HepG2 (cell line): ENCODE data around the gene ANKMY2. TPM values are rescaled to one million over a fixed set of nuclear protein-coding genes. Genes with fewer than 3 reads are reported as not detected.

Source experiments
- BRCA1 ChIP-seq: sonication (generic); formaldehyde crosslinking; IDR thresholded peaks from 2 replicates; pipeline ENCODE4 v1.4.0; 2020; ENCODE audit warnings: missing genetic modification reagents
- CENPX ChIP-seq: sonication (generic); formaldehyde crosslinking; IDR thresholded peaks from 2 replicates; pipeline ENCODE4 v1.9.0; 2021; ENCODE audit warnings: mild to moderate bottlenecking, missing genetic modification reagents, moderate library complexity
- FLYWCH1 ChIP-seq: sonication (generic); formaldehyde crosslinking; IDR thresholded peaks from 2 replicates; pipeline ENCODE4 v1.8.1; 2023; ENCODE audit warnings: mild to moderate bottlenecking, missing genetic modification reagents
- GABPB1 ChIP-seq: IDR thresholded peaks from 2 replicates; pipeline ENCODE4 v1.6.1; 2016; ENCODE audit warnings: mild to moderate bottlenecking, missing genetic modification reagents, moderate library complexity, missing compliant biosample characterization
- HDAC2 ChIP-seq: sonication (generic); formaldehyde crosslinking; IDR thresholded peaks from 2 replicates; pipeline ENCODE4 v1.4.0; 2020; ENCODE audit warnings: missing genetic modification reagents
- HNRNPK ChIP-seq: fragments of 200-400 bp; formaldehyde crosslinking; IDR thresholded peaks from 2 replicates; pipeline ENCODE4 v1.6.1; 2018; ENCODE audit warnings: low read length, low read depth, moderate library complexity, mild to moderate bottlenecking; ENCODE audit not compliant: poor library complexity, severe bottlenecking
- ISX ChIP-seq: sonication (generic); formaldehyde crosslinking; conservative IDR thresholded peaks from 2 replicates; pipeline ENCODE4 v1.5.0; 2020; ENCODE audit warnings: missing genetic modification reagents
- KDM1A ChIP-seq: IDR thresholded peaks from 2 replicates; pipeline ENCODE4 v1.6.1; 2016; ENCODE audit warnings: missing compliant biosample characterization
- KLF13 ChIP-seq: sonication (generic); formaldehyde crosslinking; IDR thresholded peaks from 2 replicates; pipeline ENCODE4 v1.4.0; 2020; ENCODE audit warnings: mild to moderate bottlenecking, missing genetic modification reagents
- LRRFIP1 ChIP-seq: sonication (generic); formaldehyde crosslinking; conservative IDR thresholded peaks from 2 replicates; pipeline ENCODE4 v1.4.0; 2020; ENCODE audit warnings: missing genetic modification reagents
- SCMH1 ChIP-seq: sonication (generic); formaldehyde crosslinking; IDR thresholded peaks from 2 replicates; pipeline ENCODE4 v1.9.0; 2021; ENCODE audit warnings: missing genetic modification reagents, mild to moderate bottlenecking, borderline replicate concordance
- SMYD3 ChIP-seq: sonication (generic); formaldehyde crosslinking; IDR thresholded peaks from 2 replicates; pipeline ENCODE4 v1.8.1; 2023; ENCODE audit warnings: mild to moderate bottlenecking, missing genetic modification reagents
- TERF1 ChIP-seq: sonication (generic); formaldehyde crosslinking; IDR thresholded peaks from 2 replicates; pipeline ENCODE4 v1.8.0; 2022; ENCODE audit warnings: mild to moderate bottlenecking, missing genetic modification reagents, moderate library complexity
- TGIF2 ChIP-seq: IDR thresholded peaks from 2 replicates; pipeline ENCODE4 v1.6.1; 2016; ENCODE audit warnings: control low read depth, missing compliant biosample characterization
- ZMAT3 ChIP-seq: sonication (generic); formaldehyde crosslinking; conservative IDR thresholded peaks from 2 replicates; pipeline ENCODE4 v1.7.0; 2021; ENCODE audit warnings: missing genetic modification reagents
- ZNF292 ChIP-seq: sonication (generic); formaldehyde crosslinking; IDR thresholded peaks from 2 replicates; pipeline ENCODE4 v1.8.1; 2022; ENCODE audit warnings: mild to moderate bottlenecking, low read depth, missing genetic modification reagents, borderline replicate concordance
- ZNF30 ChIP-seq: sonication (generic); formaldehyde crosslinking; IDR thresholded peaks from 2 replicates; pipeline ENCODE4 v1.5.0; 2020; ENCODE audit warnings: mild to moderate bottlenecking, missing genetic modification reagents
- ZNF576 ChIP-seq: sonication (generic); formaldehyde crosslinking; IDR thresholded peaks from 2 replicates; pipeline ENCODE4 v1.4.0; 2020; ENCODE audit warnings: mild to moderate bottlenecking, missing genetic modification reagents
- ZNF652 ChIP-seq: IDR thresholded peaks from 2 replicates; pipeline ENCODE4 v1.6.1; 2016; ENCODE audit warnings: low read depth, borderline replicate concordance
- ZNF841 ChIP-seq: sonication (generic); formaldehyde crosslinking; IDR thresholded peaks from 2 replicates; pipeline ENCODE4 v1.8.1; 2023; ENCODE audit warnings: missing genetic modification reagents, borderline replicate concordance
- polyA plus RNA-seq, 8 experiments: library from polyadenylated mRNA; depleted of rRNA in 3 of 8; stranded (reverse) in 7 of 8; unstranded in 1 of 8; fragments of >200 nt; fragmentation: Illumina TruSeq in 4 of 8; extraction: Trizol in 4 of 8; gene quantifications; 2 replicates each; pipeline versions ENCODE4 v1.2.1 to v1.2.3, GENCODE V29; 2011 to 2016; ENCODE audit warnings: low read depth in 4 of 8, missing spikeins in 1 of 8, mixed read lengths in 1 of 8; ENCODE audit not compliant: insufficient read depth in 1 of 8
- total RNA-seq, 5 experiments: library from RNA; depleted of rRNA; stranded (reverse); fragments of >200 nt; fragmentation: Illumina TruSeq; extraction: Trizol; gene quantifications; 2 replicates each; pipeline ENCODE4 v1.2.3, GENCODE V29; 2016; ENCODE audit warnings: low read depth in 1 of 5
- TF ChIP-seq, protein P1 (sequence below): sonication (generic); formaldehyde crosslinking; IDR thresholded peaks from 2 replicates; pipeline ENCODE4; 2020; ENCODE audit warnings: missing genetic modification reagents, mild to moderate bottlenecking, borderline replicate concordance
- TF ChIP-seq, protein P2 (sequence below): IDR thresholded peaks from 2 replicates; pipeline ENCODE4 v1.6.1; 2016

Gene ANKMY2
- total and polyA plus RNA-seq, 2 of the 13 experiments (the other 11 are each of a cell fraction or from before 2014, with no cell fraction given) = 12.2 to 21.6 TPM

- TF ChIP-seq HNRNPK = no peak
- TF ChIP-seq, protein P1, sequence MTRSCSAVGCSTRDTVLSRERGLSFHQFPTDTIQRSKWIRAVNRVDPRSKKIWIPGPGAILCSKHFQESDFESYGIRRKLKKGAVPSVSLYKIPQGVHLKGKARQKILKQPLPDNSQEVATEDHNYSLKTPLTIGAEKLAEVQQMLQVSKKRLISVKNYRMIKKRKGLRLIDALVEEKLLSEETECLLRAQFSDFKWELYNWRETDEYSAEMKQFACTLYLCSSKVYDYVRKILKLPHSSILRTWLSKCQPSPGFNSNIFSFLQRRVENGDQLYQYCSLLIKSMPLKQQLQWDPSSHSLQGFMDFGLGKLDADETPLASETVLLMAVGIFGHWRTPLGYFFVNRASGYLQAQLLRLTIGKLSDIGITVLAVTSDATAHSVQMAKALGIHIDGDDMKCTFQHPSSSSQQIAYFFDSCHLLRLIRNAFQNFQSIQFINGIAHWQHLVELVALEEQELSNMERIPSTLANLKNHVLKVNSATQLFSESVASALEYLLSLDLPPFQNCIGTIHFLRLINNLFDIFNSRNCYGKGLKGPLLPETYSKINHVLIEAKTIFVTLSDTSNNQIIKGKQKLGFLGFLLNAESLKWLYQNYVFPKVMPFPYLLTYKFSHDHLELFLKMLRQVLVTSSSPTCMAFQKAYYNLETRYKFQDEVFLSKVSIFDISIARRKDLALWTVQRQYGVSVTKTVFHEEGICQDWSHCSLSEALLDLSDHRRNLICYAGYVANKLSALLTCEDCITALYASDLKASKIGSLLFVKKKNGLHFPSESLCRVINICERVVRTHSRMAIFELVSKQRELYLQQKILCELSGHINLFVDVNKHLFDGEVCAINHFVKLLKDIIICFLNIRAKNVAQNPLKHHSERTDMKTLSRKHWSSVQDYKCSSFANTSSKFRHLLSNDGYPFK (CRISPR knock-in tag) = peak; percentile 34; the same call in 1 of the 2 replicates
- TF ChIP-seq, protein P2, sequence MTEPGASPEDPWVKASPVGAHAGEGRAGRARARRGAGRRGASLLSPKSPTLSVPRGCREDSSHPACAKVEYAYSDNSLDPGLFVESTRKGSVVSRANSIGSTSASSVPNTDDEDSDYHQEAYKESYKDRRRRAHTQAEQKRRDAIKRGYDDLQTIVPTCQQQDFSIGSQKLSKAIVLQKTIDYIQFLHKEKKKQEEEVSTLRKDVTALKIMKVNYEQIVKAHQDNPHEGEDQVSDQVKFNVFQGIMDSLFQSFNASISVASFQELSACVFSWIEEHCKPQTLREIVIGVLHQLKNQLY (CRISPR knock-in tag) = no peak
- TF ChIP-seq LRRFIP1 (CRISPR knock-in tag) = 0 out of 2 replicates have a peak, but pooled peaks have one; percentile 41
- no peak for TF ChIP-seq CENPX (CRISPR knock-in tag)
- peak; percentile 77 for TF ChIP-seq GABPB1 (CRISPR knock-in tag)
- TF ChIP-seq TGIF2 = peak; percentile 35; the same call in 1 of the 2 replicates
- 0 out of 2 replicates have a peak, but pooled peaks have one; percentile 35 for TF ChIP-seq KLF13 (CRISPR knock-in tag)
- no peak for TF ChIP-seq FLYWCH1 (CRISPR knock-in tag)
- peak; percentile 31; the same call in 1 of the 2 replicates for TF ChIP-seq ZNF576
- peak; percentile 69; the same call in 1 of the 2 replicates for TF ChIP-seq ZNF841 (CRISPR knock-in tag)
- no peak; the same call in 1 of the 2 replicates for TF ChIP-seq HDAC2 (CRISPR knock-in tag)
- no peak for TF ChIP-seq SCMH1 (CRISPR knock-in tag)
- no peak for TF ChIP-seq ZNF30 (CRISPR knock-in tag)
- TF ChIP-seq ISX (CRISPR knock-in tag) = no peak; the same call in 1 of the 2 replicates
- no peak for TF ChIP-seq KDM1A (CRISPR knock-in tag)
- TF ChIP-seq TERF1 (CRISPR knock-in tag) = 0 out of 2 replicates have a peak, but pooled peaks have one; percentile 61
- TF ChIP-seq SMYD3 = no peak
- TF ChIP-seq ZNF292 (CRISPR knock-in tag) = peak; percentile 84
- TF ChIP-seq ZNF652 (CRISPR knock-in tag) = no peak
- peak; percentile 58 for TF ChIP-seq ZMAT3
- peak; percentile 85; the same call in 1 of the 2 replicates for TF ChIP-seq BRCA1 (CRISPR knock-in tag)
Observed at GRCh38 chr7:16645593-16646471, at the start of gene ANKMY2, which contains the start of gene BZW2 (continued).
